Panc1 (cell line): ENCODE data around the gene ECEL1. TPM values are rescaled to one million over a fixed set of nuclear protein-coding genes. Genes with fewer than 3 reads are reported as not detected.
"Not testable (repeated sequence)": the region's sequence is repeated elsewhere in the genome, so short reads cannot be mapped to it uniquely, and the experiment has no call there.

Source experiments
- ATAC-seq: fragments of 200-7000 bp; cut with Tn5 transposase; 2 replicates; pipeline ENCODE4 v1.9.1; 2020; ENCODE audit warnings: mild to moderate bottlenecking, moderate library complexity
- BruUV-seq: library from RNA; stranded (reverse); fragments of 400-500 nt; replicated peaks from 2 replicates; lab custom pipeline; 2021; lab: Mats Ljungman, UMichigan
- CTCF ChIA-PET: fragments of 300-600 bp; sonication (Branson Sonifier 250); formaldehyde crosslinking; loops from one replicate; lab custom pipeline; 2022; ENCODE audit warnings: antibody characterized with exemption; lab: Charles Lee
- POLR2A ChIA-PET: fragments of 300-600 bp; sonication (Branson Sonifier 250); formaldehyde crosslinking; loops from one replicate; lab custom pipeline; 2022; ENCODE audit warnings: antibody characterized with exemption; lab: Charles Lee
- DNase-seq: peaks from one replicate; pipeline ENCODE4 v3.0.0-alpha.2; 2010; ENCODE audit warnings: low read depth, low spot score
- H3K27ac ChIP-seq: 2 replicates; pipeline ENCODE4 v1.5.1; 2011; ENCODE audit warnings: mild to moderate bottlenecking, low read length, inconsistent platforms
- H3K27me3 ChIP-seq: fragments of 200-500 bp; sonication (Bioruptor generic); 2 replicates; pipeline ENCODE4 v1.6.0; 2014; ENCODE audit warnings: low read length, inconsistent platforms; ENCODE audit not compliant: control insufficient read depth, insufficient read depth
- H3K36me3 ChIP-seq: fragments of 200-500 bp; sonication (Bioruptor generic); 2 replicates; pipeline ENCODE4 v1.5.1; 2014; ENCODE audit warnings: inconsistent platforms, mild to moderate bottlenecking, low read length, moderate library complexity; ENCODE audit not compliant: control insufficient read depth, insufficient read depth
- H3K4me1 ChIP-seq: 2 replicates; pipeline ENCODE4 v1.5.1; 2011; ENCODE audit warnings: inconsistent platforms, mild to moderate bottlenecking, low read length, moderate library complexity; ENCODE audit not compliant: control insufficient read depth, insufficient read depth
- H3K4me3 ChIP-seq, 2 experiments: 2 replicates each; pipeline ENCODE4 v1.5.1; 2011 to 2012; ENCODE audit warnings: low read depth in 2 of 2, low read length in 2 of 2, mild to moderate bottlenecking in 2 of 2, inconsistent platforms in 1 of 2, moderate library complexity in 1 of 2
- H3K9me3 ChIP-seq: fragments of 200-500 bp; sonication (Bioruptor generic); 2 replicates; pipeline ENCODE4 v1.5.1; 2014; ENCODE audit warnings: low read depth, mild to moderate bottlenecking, inconsistent platforms, low read length, moderate library complexity; ENCODE audit not compliant: control insufficient read depth, insufficient read depth
- POLR2AphosphoS5 ChIP-seq: IDR thresholded peaks from 2 replicates; pipeline ENCODE4 v1.6.1; 2012; ENCODE audit warnings: mild to moderate bottlenecking, low read depth, low read length, moderate library complexity
- SIN3A ChIP-seq: IDR thresholded peaks from 2 replicates; pipeline ENCODE4 v1.6.1; 2012; ENCODE audit warnings: low read depth, mild to moderate bottlenecking, low read length, moderate library complexity, borderline replicate concordance; ENCODE audit not compliant: insufficient read depth
- TCF7L2 ChIP-seq: IDR thresholded peaks from 2 replicates; pipeline ENCODE4 v1.6.1; 2011; ENCODE audit warnings: mild to moderate bottlenecking, low read depth, low read length, inconsistent platforms
- in situ Hi-C: cut with HindIII; loops from 2 replicates; pipeline ENCODE4 v1.10.0; 2016; ENCODE audit warnings: low sequenced_read_pairs, low pct_unique_long_range_greater_than_20kb
- intact Hi-C: fragments of 100-400 bp; cut with micrococcal nuclease; formaldehyde crosslinking; loops from one replicate; pipeline ENCODE4 v1.10.0; 2022; ENCODE audit not compliant: unreplicated experiment
- total RNA-seq: library from RNA; stranded (reverse); gene quantifications from one replicate; pipeline ENCODE4 v1.2.1, GENCODE V29; 2021; ENCODE audit not compliant: unreplicated experiment
- TF ChIP-seq, protein P1 (sequence below), 2 experiments: IDR thresholded peaks; 2 replicates each; pipeline ENCODE4 v1.6.1; 2011 to 2012; ENCODE audit warnings: low read depth in 2 of 2, control low read depth in 1 of 2, low read length in 1 of 2, mild to moderate bottlenecking in 1 of 2, moderate library complexity in 1 of 2; ENCODE audit not compliant: insufficient read depth in 1 of 2
- TF ChIP-seq, protein P2 (sequence below): fragments of 450-650 bp; IDR thresholded peaks from 2 replicates; pipeline ENCODE4 v1.5.1; 2017; ENCODE audit warnings: mild to moderate bottlenecking

Gene ECEL1
- total RNA-seq, 1 experiment from 2014 or later, result 2.9 TPM

DNA sequence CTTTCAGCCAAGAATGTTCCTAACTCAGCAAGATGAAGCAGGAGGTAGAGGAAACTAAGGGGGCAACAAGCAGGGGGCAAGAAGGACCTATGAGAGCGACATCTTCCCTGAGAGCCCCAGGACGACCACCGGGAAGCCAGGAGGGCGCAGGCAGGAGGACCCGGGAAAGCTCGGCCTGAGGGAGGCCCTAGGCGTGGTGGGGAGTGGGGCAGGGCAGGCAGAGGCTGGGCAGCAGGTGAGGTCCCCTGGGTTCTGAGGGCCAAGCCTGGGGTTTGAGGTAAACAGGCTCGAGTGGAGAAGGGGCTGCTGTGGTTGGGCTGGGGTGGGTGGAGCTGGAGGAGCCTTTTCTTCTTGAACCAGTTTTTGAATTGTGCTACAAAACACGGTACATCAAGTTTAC is 33.0 kb downstream of the ECEL1 start:
- Histone ChIP-seq H3K4me1 (no peaks in the 10 kb centered on the region), H3K4me3 (no peak overlapping the region), H3K27me3 (no peaks in the 10 kb centered on the region; the same call in 1 of the 2 replicates), H3K36me3 (no peaks in the 10 kb centered on the region), H3K27ac (no peak overlapping the region), H3K9me3 (no peaks in the 10 kb centered on the region)
- in situ Hi-C loops, result no loop called here
- ChIA-PET CTCF (no interaction called here), POLR2A (interaction anchor here (0.5 to 0.7 kb wide), 2 partner anchors 48 to 439 kb away, joined by 7 to 8 read pairs; no protein-coding TSS in a partner anchor)
- ATAC-seq (no peak), DNase-seq (no peak)
- intact Hi-C loops, result no loop called here
- no TSS peak for BruUV-seq
- no peak for TF ChIP-seq SIN3A
- TF ChIP-seq, protein P1, sequence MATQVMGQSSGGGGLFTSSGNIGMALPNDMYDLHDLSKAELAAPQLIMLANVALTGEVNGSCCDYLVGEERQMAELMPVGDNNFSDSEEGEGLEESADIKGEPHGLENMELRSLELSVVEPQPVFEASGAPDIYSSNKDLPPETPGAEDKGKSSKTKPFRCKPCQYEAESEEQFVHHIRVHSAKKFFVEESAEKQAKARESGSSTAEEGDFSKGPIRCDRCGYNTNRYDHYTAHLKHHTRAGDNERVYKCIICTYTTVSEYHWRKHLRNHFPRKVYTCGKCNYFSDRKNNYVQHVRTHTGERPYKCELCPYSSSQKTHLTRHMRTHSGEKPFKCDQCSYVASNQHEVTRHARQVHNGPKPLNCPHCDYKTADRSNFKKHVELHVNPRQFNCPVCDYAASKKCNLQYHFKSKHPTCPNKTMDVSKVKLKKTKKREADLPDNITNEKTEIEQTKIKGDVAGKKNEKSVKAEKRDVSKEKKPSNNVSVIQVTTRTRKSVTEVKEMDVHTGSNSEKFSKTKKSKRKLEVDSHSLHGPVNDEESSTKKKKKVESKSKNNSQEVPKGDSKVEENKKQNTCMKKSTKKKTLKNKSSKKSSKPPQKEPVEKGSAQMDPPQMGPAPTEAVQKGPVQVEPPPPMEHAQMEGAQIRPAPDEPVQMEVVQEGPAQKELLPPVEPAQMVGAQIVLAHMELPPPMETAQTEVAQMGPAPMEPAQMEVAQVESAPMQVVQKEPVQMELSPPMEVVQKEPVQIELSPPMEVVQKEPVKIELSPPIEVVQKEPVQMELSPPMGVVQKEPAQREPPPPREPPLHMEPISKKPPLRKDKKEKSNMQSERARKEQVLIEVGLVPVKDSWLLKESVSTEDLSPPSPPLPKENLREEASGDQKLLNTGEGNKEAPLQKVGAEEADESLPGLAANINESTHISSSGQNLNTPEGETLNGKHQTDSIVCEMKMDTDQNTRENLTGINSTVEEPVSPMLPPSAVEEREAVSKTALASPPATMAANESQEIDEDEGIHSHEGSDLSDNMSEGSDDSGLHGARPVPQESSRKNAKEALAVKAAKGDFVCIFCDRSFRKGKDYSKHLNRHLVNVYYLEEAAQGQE (IDR thresholded peaks at IDR 0.05; ENCODE audit: insufficient read depth in 1 of 2, low read depth in 2 of 2, low read length in 1 of 2), result no peak
- no peak for TF ChIP-seq POLR2AphosphoS5
- no peak for TF ChIP-seq TCF7L2
- TF ChIP-seq, protein P2, sequence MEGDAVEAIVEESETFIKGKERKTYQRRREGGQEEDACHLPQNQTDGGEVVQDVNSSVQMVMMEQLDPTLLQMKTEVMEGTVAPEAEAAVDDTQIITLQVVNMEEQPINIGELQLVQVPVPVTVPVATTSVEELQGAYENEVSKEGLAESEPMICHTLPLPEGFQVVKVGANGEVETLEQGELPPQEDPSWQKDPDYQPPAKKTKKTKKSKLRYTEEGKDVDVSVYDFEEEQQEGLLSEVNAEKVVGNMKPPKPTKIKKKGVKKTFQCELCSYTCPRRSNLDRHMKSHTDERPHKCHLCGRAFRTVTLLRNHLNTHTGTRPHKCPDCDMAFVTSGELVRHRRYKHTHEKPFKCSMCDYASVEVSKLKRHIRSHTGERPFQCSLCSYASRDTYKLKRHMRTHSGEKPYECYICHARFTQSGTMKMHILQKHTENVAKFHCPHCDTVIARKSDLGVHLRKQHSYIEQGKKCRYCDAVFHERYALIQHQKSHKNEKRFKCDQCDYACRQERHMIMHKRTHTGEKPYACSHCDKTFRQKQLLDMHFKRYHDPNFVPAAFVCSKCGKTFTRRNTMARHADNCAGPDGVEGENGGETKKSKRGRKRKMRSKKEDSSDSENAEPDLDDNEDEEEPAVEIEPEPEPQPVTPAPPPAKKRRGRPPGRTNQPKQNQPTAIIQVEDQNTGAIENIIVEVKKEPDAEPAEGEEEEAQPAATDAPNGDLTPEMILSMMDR, result no peak

DNA sequence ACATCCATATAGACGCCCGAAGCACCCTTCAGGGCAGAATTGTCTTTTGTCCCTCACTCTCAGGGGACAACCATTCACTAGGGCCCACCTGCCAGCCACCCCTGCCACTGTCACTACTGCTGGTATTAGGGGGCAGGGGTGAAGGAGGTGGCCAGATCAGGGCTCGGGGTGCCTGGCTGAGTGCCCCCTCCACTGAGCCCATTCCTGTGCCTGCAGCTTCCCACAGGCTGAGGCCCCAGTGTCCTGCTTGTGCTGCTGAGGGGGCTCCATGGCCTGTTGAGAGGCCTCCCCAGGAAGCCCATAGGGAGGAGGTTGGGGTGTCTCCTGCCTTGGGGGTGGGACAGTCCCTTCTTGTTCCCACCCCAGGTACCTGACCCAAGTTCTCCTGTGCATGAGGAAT is 36.0 kb downstream of the ECEL1 start:
- CTCF ChIA-PET, H3K27ac ChIP-seq, ATAC-seq, H3K4me1 ChIP-seq, in situ Hi-C loops, H3K36me3 ChIP-seq, intact Hi-C loops, DNase-seq, H3K9me3 ChIP-seq, BruUV-seq, H3K4me3 ChIP-seq, H3K27me3 ChIP-seq, POLR2A ChIA-PET: not testable (repeated sequence)

DNA sequence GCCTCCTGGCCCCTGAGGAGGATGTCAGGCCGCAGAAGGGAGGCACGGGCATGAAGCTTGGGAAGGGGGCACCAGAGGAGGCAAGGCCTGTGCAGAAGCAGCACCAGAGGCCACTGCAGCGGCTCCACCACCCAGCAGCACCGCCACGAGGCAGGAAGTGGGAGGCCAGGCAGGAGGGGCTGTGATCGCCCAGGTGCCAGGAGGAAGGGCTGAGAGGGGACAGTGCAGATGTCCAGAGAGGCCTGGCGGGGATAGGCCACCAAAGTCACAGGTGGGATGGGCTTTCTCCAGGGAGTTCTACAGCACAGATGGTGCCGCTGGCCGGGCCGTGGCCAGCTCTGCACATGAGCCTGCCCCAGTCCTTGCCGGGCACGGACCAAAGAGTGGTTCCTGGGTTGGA is 37.7 kb downstream of the ECEL1 start:
- POLR2A ChIA-PET, result no interaction called here
- in situ Hi-C loops, result no loop called here
- no peaks in the 10 kb centered on the region; the same call in 1 of the 2 replicates for H3K27me3 ChIP-seq
- ATAC-seq (no peak), DNase-seq (no peak)
- no peak overlapping the region for H3K4me3 ChIP-seq
- CTCF ChIA-PET, result interaction anchor here (0.6 kb wide), 1 partner anchor 73 kb away, joined by 3 read pairs; no protein-coding TSS in a partner anchor
- H3K36me3 ChIP-seq, result no peaks in the 10 kb centered on the region
- H3K4me1 ChIP-seq, result no peaks in the 10 kb centered on the region
- no TSS peak for BruUV-seq
- intact Hi-C loops, result no loop called here
- TF ChIP-seq, protein P2, result no peak
- TF ChIP-seq POLR2AphosphoS5 (no peak), TCF7L2 (no peak), SIN3A (no peak)
- TF ChIP-seq, protein P1 (IDR thresholded peaks at IDR 0.05; ENCODE audit: insufficient read depth in 1 of 2, low read depth in 2 of 2, low read length in 1 of 2), result no peak
- no peaks in the 10 kb centered on the region for H3K9me3 ChIP-seq
- no peak overlapping the region for H3K27ac ChIP-seq
